Measurements from ENCODE around the gene TRPM4.

GRCh38 chr19:49229416-49229815, 71.8 kb downstream of the TRPM4 start:
- TF ChIP-seq, protein P1, sequence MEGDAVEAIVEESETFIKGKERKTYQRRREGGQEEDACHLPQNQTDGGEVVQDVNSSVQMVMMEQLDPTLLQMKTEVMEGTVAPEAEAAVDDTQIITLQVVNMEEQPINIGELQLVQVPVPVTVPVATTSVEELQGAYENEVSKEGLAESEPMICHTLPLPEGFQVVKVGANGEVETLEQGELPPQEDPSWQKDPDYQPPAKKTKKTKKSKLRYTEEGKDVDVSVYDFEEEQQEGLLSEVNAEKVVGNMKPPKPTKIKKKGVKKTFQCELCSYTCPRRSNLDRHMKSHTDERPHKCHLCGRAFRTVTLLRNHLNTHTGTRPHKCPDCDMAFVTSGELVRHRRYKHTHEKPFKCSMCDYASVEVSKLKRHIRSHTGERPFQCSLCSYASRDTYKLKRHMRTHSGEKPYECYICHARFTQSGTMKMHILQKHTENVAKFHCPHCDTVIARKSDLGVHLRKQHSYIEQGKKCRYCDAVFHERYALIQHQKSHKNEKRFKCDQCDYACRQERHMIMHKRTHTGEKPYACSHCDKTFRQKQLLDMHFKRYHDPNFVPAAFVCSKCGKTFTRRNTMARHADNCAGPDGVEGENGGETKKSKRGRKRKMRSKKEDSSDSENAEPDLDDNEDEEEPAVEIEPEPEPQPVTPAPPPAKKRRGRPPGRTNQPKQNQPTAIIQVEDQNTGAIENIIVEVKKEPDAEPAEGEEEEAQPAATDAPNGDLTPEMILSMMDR (IDR thresholded peaks at IDR 0.05), result no peak
- no peak for TF ChIP-seq ZFX (IDR thresholded peaks at IDR 0.05; ENCODE audit: borderline replicate concordance)

All from 22Rv1 (cell line).